ENCODE measurements around the gene TRIM71. TPM values are rescaled to one million over a fixed set of nuclear protein-coding genes. Genes with fewer than 3 reads are reported as not detected.

Gene TRIM71
- total and polyA plus RNA-seq, 2 of the 13 experiments (the other 11 are each of a cell fraction or from before 2014, with no cell fraction given) = 21.7 to 76.9 TPM

- peak; percentile 61; the same call in 1 of the 2 replicates for TF ChIP-seq ZNF501 (CRISPR knock-in tag; IDR thresholded peaks at IDR 0.05)
- peak; percentile 88 for TF ChIP-seq POGZ (CRISPR knock-in tag; IDR thresholded peaks at IDR 0.05)
- TF ChIP-seq, protein P1, sequence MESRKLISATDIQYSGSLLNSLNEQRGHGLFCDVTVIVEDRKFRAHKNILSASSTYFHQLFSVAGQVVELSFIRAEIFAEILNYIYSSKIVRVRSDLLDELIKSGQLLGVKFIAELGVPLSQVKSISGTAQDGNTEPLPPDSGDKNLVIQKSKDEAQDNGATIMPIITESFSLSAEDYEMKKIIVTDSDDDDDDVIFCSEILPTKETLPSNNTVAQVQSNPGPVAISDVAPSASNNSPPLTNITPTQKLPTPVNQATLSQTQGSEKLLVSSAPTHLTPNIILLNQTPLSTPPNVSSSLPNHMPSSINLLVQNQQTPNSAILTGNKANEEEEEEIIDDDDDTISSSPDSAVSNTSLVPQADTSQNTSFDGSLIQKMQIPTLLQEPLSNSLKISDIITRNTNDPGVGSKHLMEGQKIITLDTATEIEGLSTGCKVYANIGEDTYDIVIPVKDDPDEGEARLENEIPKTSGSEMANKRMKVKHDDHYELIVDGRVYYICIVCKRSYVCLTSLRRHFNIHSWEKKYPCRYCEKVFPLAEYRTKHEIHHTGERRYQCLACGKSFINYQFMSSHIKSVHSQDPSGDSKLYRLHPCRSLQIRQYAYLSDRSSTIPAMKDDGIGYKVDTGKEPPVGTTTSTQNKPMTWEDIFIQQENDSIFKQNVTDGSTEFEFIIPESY (CRISPR knock-in tag; IDR thresholded peaks at IDR 0.05) = peak; percentile 85
- TF ChIP-seq, protein P2, sequence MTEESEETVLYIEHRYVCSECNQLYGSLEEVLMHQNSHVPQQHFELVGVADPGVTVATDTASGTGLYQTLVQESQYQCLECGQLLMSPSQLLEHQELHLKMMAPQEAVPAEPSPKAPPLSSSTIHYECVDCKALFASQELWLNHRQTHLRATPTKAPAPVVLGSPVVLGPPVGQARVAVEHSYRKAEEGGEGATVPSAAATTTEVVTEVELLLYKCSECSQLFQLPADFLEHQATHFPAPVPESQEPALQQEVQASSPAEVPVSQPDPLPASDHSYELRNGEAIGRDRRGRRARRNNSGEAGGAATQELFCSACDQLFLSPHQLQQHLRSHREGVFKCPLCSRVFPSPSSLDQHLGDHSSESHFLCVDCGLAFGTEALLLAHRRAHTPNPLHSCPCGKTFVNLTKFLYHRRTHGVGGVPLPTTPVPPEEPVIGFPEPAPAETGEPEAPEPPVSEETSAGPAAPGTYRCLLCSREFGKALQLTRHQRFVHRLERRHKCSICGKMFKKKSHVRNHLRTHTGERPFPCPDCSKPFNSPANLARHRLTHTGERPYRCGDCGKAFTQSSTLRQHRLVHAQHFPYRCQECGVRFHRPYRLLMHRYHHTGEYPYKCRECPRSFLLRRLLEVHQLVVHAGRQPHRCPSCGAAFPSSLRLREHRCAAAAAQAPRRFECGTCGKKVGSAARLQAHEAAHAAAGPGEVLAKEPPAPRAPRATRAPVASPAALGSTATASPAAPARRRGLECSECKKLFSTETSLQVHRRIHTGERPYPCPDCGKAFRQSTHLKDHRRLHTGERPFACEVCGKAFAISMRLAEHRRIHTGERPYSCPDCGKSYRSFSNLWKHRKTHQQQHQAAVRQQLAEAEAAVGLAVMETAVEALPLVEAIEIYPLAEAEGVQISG (CRISPR knock-in tag; IDR thresholded peaks at IDR 0.05) = 0 out of 2 replicates have a peak, but pooled peaks have one; percentile 17
- TF ChIP-seq ZNF329 (CRISPR knock-in tag; IDR thresholded peaks at IDR 0.05; ENCODE audit: low read depth) = 0 out of 2 replicates have a peak, but pooled peaks have one; percentile 49
- peak; percentile 69; the same call in 1 of the 2 replicates for TF ChIP-seq MAX (IDR thresholded peaks at IDR 0.05)
- TF ChIP-seq ZNF280D (CRISPR knock-in tag; IDR thresholded peaks at IDR 0.05) = peak; percentile 43; the same call in 1 of the 2 replicates
- TF ChIP-seq SAP130 (CRISPR knock-in tag; IDR thresholded peaks at IDR 0.05; ENCODE audit: low read depth) = peak; percentile 50
- TF ChIP-seq ARNT2 (CRISPR knock-in tag; IDR thresholded peaks at IDR 0.05; ENCODE audit: low read depth) = 0 out of 2 replicates have a peak, but pooled peaks have one; percentile 40
- TF ChIP-seq, protein P3, sequence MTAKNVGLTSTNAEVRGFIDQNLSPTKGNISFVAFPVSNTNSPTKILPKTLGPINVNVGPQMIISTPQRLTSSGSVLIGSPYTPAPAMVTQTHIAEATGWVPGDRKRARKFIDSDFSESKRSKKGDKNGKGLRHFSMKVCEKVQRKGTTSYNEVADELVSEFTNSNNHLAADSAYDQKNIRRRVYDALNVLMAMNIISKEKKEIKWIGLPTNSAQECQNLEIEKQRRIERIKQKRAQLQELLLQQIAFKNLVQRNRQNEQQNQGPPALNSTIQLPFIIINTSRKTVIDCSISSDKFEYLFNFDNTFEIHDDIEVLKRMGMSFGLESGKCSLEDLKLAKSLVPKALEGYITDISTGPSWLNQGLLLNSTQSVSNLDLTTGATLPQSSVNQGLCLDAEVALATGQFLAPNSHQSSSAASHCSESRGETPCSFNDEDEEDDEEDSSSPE (CRISPR knock-in tag; IDR thresholded peaks at IDR 0.05) = peak; percentile 42; the same call in 1 of the 2 replicates
- TF ChIP-seq NFYC (CRISPR knock-in tag; IDR thresholded peaks at IDR 0.05) = peak; percentile 73
- TF ChIP-seq, protein P4, sequence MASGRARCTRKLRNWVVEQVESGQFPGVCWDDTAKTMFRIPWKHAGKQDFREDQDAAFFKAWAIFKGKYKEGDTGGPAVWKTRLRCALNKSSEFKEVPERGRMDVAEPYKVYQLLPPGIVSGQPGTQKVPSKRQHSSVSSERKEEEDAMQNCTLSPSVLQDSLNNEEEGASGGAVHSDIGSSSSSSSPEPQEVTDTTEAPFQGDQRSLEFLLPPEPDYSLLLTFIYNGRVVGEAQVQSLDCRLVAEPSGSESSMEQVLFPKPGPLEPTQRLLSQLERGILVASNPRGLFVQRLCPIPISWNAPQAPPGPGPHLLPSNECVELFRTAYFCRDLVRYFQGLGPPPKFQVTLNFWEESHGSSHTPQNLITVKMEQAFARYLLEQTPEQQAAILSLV (CRISPR knock-in tag; IDR thresholded peaks at IDR 0.05; ENCODE audit: borderline replicate concordance) = peak; percentile 28; the same call in 1 of the 2 replicates
- TF ChIP-seq ZNF451 (CRISPR knock-in tag; IDR thresholded peaks at IDR 0.05) = peak; percentile 60; the same call in 1 of the 2 replicates
- TF ChIP-seq, protein P5, sequence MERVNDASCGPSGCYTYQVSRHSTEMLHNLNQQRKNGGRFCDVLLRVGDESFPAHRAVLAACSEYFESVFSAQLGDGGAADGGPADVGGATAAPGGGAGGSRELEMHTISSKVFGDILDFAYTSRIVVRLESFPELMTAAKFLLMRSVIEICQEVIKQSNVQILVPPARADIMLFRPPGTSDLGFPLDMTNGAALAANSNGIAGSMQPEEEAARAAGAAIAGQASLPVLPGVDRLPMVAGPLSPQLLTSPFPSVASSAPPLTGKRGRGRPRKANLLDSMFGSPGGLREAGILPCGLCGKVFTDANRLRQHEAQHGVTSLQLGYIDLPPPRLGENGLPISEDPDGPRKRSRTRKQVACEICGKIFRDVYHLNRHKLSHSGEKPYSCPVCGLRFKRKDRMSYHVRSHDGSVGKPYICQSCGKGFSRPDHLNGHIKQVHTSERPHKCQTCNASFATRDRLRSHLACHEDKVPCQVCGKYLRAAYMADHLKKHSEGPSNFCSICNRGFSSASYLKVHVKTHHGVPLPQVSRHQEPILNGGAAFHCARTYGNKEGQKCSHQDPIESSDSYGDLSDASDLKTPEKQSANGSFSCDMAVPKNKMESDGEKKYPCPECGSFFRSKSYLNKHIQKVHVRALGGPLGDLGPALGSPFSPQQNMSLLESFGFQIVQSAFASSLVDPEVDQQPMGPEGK (CRISPR knock-in tag; IDR thresholded peaks at IDR 0.05) = 0 out of 2 replicates have a peak, but pooled peaks have one; percentile 37
- TF ChIP-seq ZNF589 (CRISPR knock-in tag; conservative IDR thresholded peaks at IDR 0.05) = 0 out of 2 replicates have a peak, but pooled peaks have one; percentile 43
Observed at GRCh38 chr3:32902887-32903371, 85.1 kb downstream of the TRIM71 start (continued).

Measured in HepG2 (cell line).